Smooth muscle cell (in vitro differentiated cells): ENCODE results near the gene FERMT1. TPM values are rescaled to one million over a fixed set of nuclear protein-coding genes. Genes with fewer than 3 reads are reported as not detected.

Experiments
- DNase-seq: peaks from one replicate; lab custom pipeline; 2025; ENCODE audit not compliant: unreplicated experiment; lab: John Stamatoyannopoulos, UW
- H2AFZ ChIP-seq: fragments of 200-600 bp; sonication (generic); 2 replicates; pipeline ENCODE4 v1.6.0; 2016; ENCODE audit warnings: antibody characterized with exemption, low read depth, mild to moderate bottlenecking
- H3F3A ChIP-seq: fragments of 200-600 bp; sonication (generic); 2 replicates; pipeline ENCODE4 v1.6.0; 2017; ENCODE audit warnings: antibody characterized with exemption, low read depth
- H3K27ac ChIP-seq: fragments of 200-600 bp; sonication (generic); 2 replicates; pipeline ENCODE4 v1.5.1; 2016; ENCODE audit warnings: low read depth, mild to moderate bottlenecking
- H3K27me3 ChIP-seq: fragments of 200-600 bp; sonication (generic); 2 replicates; pipeline ENCODE4 v1.6.1; 2016; ENCODE audit warnings: low read depth, mild to moderate bottlenecking
- H3K36me3 ChIP-seq: fragments of 200-600 bp; sonication (generic); 2 replicates; pipeline ENCODE4 v1.5.1; 2016; ENCODE audit warnings: low read depth
- H3K4me1 ChIP-seq: fragments of 200-600 bp; sonication (generic); 2 replicates; pipeline ENCODE4 v1.5.1; 2016; ENCODE audit warnings: low read depth
- H3K4me2 ChIP-seq: fragments of 200-600 bp; sonication (generic); 2 replicates; pipeline ENCODE4 v1.6.0; 2016; ENCODE audit warnings: mild to moderate bottlenecking
- H3K4me3 ChIP-seq: fragments of 200-600 bp; sonication (generic); 2 replicates; pipeline ENCODE4 v1.5.1; 2016; ENCODE audit warnings: mild to moderate bottlenecking
- H3K79me2 ChIP-seq: fragments of 200-600 bp; sonication (generic); 2 replicates; pipeline ENCODE4 v1.6.0; 2016; ENCODE audit warnings: low read depth, mild to moderate bottlenecking
- H3K9ac ChIP-seq: fragments of 200-600 bp; sonication (generic); 2 replicates; pipeline ENCODE4 v1.6.0; 2016; ENCODE audit warnings: low read depth
- H3K9me3 ChIP-seq: fragments of 200-600 bp; sonication (generic); replicated peaks from 2 replicates; pipeline ENCODE4 v1.5.1; 2016; ENCODE audit warnings: low read depth
- H4K20me1 ChIP-seq: fragments of 200-600 bp; sonication (generic); 2 replicates; pipeline ENCODE4 v1.6.0; 2016; ENCODE audit warnings: low read depth
- CTCF ChIP-seq: fragments of 200-600 bp; sonication (generic); IDR thresholded peaks from 2 replicates; pipeline ENCODE4 v1.5.1; 2017; ENCODE audit warnings: borderline replicate concordance, mild to moderate bottlenecking, antibody characterized with exemption; ENCODE audit not compliant: insufficient read depth, poor library complexity, severe bottlenecking
- WGBS: methylation state at CpG from one replicate; pipeline ENCODE4 v1.1.7; 2016; ENCODE audit warnings: low lambda C conversion rate; 5-methylcytosine and 5-hydroxymethylcytosine counted together
- polyA plus RNA-seq: library from polyadenylated mRNA; unstranded; fragments of >200 nt; fragmentation: Nextera tagmentation; extraction: Ambion mirVana; gene quantifications from 2 replicates; pipeline ENCODE4 v1.2.1, GENCODE V29; 2016
- total RNA-seq: library from RNA; depleted of rRNA; stranded (reverse); fragments of >200 nt; gene quantifications from 2 replicates; pipeline ENCODE4 v1.2.3, GENCODE V29; 2014

Gene FERMT1
- total and polyA plus RNA-seq, 2 experiments from 2014 or later, result 0.79 to 13.8 TPM

GRCh38 chr20:6044115-6044514 is 78.7 kb downstream of the FERMT1 start:
- H3F3A ChIP-seq, result no peaks in the 10 kb centered on the region
- peaks cover 8% of the 10 kb centered on the region for H3K36me3 ChIP-seq
- no peak overlapping the region for H3K27ac ChIP-seq
- no peak for TF ChIP-seq CTCF
- no peak overlapping the region for H2AFZ ChIP-seq
- no peak for DNase-seq
- no peaks in the 10 kb centered on the region for H3K79me2 ChIP-seq
- H3K4me2 ChIP-seq, result no peak overlapping the region
- no peaks in the 10 kb centered on the region for H3K4me1 ChIP-seq
- H3K27me3 ChIP-seq, result no peaks in the 10 kb centered on the region
- no peak overlapping the region for H3K4me3 ChIP-seq
- H3K9ac ChIP-seq, result no peak overlapping the region
- no peaks in the 10 kb centered on the region for H4K20me1 ChIP-seq
- WGBS, result 91% methylated on average over 2 of the region's 2 CpGs
- H3K9me3 ChIP-seq, result no peaks in the 10 kb centered on the region

DNA sequence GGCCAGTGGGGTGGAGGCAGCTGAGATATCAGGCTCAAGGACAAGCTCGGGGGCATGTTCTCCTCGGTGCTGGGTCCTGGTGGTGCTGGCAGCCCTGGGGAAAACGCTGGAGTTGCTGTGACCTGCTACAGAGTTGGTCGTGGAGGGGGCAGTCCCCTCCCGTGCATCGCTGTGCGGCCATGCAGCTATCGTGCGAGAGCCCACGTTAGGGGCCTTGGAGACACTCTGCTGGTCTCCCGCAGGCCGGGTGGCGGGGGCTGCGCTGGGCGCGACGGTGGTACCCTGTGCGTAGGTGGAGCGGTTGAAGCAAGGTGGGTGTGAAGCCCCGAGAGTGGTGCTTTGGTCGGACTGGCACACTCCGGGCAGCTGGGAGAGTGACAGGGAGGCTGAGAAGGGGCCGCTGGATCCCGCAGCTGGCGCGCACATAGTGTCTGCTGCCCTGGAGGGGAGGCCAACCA is 81.0 kb downstream of the FERMT1 start:
- no peaks in the 10 kb centered on the region for H3K9me3 ChIP-seq
- no peak overlapping the region for H3K27ac ChIP-seq
- no peak overlapping the region for H3K9ac ChIP-seq
- H2AFZ ChIP-seq, result no peak overlapping the region
- no peaks in the 10 kb centered on the region for H4K20me1 ChIP-seq
- H3K79me2 ChIP-seq, result no peaks in the 10 kb centered on the region
- peaks cover 9% of the 10 kb centered on the region for H3K36me3 ChIP-seq
- WGBS, result 97% methylated on average over 26 of the region's 26 CpGs
- no peak overlapping the region for H3K4me3 ChIP-seq
- TF ChIP-seq CTCF, result no peak
- no peak for DNase-seq
- H3F3A ChIP-seq, result no peaks in the 10 kb centered on the region
- H3K27me3 ChIP-seq, result no peaks in the 10 kb centered on the region
- no peaks in the 10 kb centered on the region for H3K4me1 ChIP-seq
- H3K4me2 ChIP-seq, result no peak overlapping the region

DNA sequence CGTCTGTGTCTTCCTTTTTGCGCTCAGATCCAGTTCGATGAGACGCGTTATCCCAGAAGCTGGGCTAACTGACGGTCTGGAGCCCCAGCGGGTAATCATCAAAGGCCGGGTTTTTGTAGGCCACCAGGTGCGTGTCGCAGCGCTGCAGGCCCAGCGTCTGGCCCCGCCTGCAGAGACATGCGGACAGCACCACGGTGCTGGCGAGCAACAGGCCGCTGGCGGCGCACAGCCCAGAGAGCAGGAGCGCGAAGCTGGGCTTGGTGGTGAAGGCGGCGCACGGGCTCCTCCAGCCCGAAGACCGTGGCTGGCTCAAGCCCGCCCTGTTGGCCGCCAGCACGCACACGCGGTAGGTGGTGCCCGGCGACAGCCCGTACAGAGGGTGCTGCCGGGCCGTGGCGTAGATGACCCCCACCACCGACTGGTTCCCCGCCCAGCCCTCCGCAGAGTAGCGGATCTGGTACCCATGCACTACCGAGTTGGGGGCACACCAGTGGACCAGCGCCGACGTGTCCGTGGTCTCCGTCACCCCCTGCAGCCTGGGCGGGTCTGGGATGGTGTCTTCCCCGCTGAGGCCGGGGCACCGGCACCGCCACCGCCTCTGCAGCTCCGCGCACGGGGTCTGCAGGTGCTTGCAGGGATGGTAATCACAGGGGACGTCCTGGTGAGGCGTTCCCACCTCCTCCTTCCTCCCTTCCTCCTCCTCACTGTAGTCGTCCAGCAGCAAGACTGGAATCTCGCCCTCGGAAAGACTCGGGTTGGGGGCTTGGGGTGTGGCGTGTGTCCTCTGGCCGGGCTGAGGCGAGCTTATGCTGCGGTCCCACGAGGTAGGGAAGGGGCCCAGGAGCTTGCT is 81.6 kb downstream of the FERMT1 start:
- DNase-seq, result no peak
- Histone ChIP-seq H3K79me2 (no peaks in the 10 kb centered on the region), H2AFZ (no peak overlapping the region), H3K27me3 (no peaks in the 10 kb centered on the region), H3K4me3 (no peak overlapping the region), H3K9me3 (no peaks in the 10 kb centered on the region), H3K36me3 (peaks cover 15% of the 10 kb centered on the region), H3K27ac (no peak overlapping the region), H3K9ac (no peak overlapping the region), H3K4me1 (no peaks in the 10 kb centered on the region), H3F3A (peaks cover 3% of the 10 kb centered on the region), H3K4me2 (no peak overlapping the region), H4K20me1 (peaks cover 5% of the 10 kb centered on the region)
- 99% methylated on average over 60 of the region's 67 CpGs for WGBS
- TF ChIP-seq CTCF, result no peak
